HL-60 (cell line): Measurements from ENCODE around the gene TCTA.

Source experiments
- DNase-seq, 2 experiments: peaks; one replicate each; pipeline ENCODE4 v3.0.0-alpha.2; 2010 to 2020; ENCODE audit warnings: low read depth in 1 of 2, low spot score in 1 of 2
- H3K27ac ChIP-seq: fragments of 250-450 bp; sonication (Bioruptor Pico); replicated peaks from 2 replicates; pipeline ENCODE4 v1.5.1; 2020; ENCODE audit warnings: mild to moderate bottlenecking, moderate library complexity
- H3K27me3 ChIP-seq: fragments of 250-450 bp; sonication (Bioruptor Pico); 2 replicates; pipeline ENCODE4 v1.5.1; 2021; ENCODE audit warnings: mild to moderate bottlenecking, moderate library complexity; ENCODE audit not compliant: insufficient read depth, poor library complexity, severe bottlenecking
- H3K4me3 ChIP-seq: replicated peaks from 2 replicates; pipeline ENCODE4 v1.5.1; 2011; ENCODE audit warnings: mild to moderate bottlenecking, control low read depth, low read length; ENCODE audit not compliant: insufficient read depth
- GABPA ChIP-seq: IDR thresholded peaks from 2 replicates; pipeline ENCODE4 v1.6.1; 2012; ENCODE audit warnings: low read depth
- POLR2AphosphoS5 ChIP-seq: IDR thresholded peaks from 2 replicates; pipeline ENCODE4 v1.6.1; 2012; ENCODE audit warnings: low read depth
- SPI1 ChIP-seq: IDR thresholded peaks from 2 replicates; pipeline ENCODE4 v1.6.1; 2012; ENCODE audit warnings: low read depth, mild to moderate bottlenecking, borderline replicate concordance
- TF ChIP-seq, protein P1 (sequence below): IDR thresholded peaks from one replicate; pipeline ENCODE4 v1.5.1; 2011; ENCODE audit warnings: low read length, control low read depth, inconsistent platforms; ENCODE audit not compliant: insufficient read depth
- TF ChIP-seq, protein P2 (sequence below): IDR thresholded peaks from 2 replicates; pipeline ENCODE4 v1.6.1; 2012; ENCODE audit warnings: low read depth; ENCODE audit not compliant: insufficient replicate concordance

TCTA gene

DNA sequence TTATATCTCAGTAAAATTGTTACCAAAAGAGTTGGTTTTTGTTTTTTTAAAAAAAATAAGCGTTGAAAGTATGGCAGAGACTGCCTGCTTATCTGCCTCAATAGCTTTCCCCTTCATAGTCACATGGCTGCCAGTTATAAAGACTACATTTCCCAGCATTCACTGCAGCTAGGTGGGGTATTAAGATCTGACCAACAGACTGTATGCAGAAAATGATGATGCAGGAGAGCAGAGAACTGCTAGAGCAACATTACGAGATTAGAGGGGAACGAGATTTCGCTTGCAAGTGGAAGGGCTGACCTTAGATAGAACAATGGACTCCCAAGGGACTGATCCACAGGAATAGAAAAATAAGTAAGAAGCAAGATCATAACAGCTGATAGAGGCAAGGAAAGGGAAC is 14.8 kb upstream of the TCTA start:
- TF ChIP-seq SPI1, result no peak
- no peak for TF ChIP-seq POLR2AphosphoS5
- TF ChIP-seq, protein P1, sequence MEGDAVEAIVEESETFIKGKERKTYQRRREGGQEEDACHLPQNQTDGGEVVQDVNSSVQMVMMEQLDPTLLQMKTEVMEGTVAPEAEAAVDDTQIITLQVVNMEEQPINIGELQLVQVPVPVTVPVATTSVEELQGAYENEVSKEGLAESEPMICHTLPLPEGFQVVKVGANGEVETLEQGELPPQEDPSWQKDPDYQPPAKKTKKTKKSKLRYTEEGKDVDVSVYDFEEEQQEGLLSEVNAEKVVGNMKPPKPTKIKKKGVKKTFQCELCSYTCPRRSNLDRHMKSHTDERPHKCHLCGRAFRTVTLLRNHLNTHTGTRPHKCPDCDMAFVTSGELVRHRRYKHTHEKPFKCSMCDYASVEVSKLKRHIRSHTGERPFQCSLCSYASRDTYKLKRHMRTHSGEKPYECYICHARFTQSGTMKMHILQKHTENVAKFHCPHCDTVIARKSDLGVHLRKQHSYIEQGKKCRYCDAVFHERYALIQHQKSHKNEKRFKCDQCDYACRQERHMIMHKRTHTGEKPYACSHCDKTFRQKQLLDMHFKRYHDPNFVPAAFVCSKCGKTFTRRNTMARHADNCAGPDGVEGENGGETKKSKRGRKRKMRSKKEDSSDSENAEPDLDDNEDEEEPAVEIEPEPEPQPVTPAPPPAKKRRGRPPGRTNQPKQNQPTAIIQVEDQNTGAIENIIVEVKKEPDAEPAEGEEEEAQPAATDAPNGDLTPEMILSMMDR, result no peak
- TF ChIP-seq GABPA, result no peak
- TF ChIP-seq, protein P2, sequence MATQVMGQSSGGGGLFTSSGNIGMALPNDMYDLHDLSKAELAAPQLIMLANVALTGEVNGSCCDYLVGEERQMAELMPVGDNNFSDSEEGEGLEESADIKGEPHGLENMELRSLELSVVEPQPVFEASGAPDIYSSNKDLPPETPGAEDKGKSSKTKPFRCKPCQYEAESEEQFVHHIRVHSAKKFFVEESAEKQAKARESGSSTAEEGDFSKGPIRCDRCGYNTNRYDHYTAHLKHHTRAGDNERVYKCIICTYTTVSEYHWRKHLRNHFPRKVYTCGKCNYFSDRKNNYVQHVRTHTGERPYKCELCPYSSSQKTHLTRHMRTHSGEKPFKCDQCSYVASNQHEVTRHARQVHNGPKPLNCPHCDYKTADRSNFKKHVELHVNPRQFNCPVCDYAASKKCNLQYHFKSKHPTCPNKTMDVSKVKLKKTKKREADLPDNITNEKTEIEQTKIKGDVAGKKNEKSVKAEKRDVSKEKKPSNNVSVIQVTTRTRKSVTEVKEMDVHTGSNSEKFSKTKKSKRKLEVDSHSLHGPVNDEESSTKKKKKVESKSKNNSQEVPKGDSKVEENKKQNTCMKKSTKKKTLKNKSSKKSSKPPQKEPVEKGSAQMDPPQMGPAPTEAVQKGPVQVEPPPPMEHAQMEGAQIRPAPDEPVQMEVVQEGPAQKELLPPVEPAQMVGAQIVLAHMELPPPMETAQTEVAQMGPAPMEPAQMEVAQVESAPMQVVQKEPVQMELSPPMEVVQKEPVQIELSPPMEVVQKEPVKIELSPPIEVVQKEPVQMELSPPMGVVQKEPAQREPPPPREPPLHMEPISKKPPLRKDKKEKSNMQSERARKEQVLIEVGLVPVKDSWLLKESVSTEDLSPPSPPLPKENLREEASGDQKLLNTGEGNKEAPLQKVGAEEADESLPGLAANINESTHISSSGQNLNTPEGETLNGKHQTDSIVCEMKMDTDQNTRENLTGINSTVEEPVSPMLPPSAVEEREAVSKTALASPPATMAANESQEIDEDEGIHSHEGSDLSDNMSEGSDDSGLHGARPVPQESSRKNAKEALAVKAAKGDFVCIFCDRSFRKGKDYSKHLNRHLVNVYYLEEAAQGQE, result no peak
- H3K4me3 ChIP-seq, result no peak overlapping the region
- no peaks in the 10 kb centered on the region for H3K27me3 ChIP-seq
- H3K27ac ChIP-seq, result no peak overlapping the region
- no peak for DNase-seq

DNA sequence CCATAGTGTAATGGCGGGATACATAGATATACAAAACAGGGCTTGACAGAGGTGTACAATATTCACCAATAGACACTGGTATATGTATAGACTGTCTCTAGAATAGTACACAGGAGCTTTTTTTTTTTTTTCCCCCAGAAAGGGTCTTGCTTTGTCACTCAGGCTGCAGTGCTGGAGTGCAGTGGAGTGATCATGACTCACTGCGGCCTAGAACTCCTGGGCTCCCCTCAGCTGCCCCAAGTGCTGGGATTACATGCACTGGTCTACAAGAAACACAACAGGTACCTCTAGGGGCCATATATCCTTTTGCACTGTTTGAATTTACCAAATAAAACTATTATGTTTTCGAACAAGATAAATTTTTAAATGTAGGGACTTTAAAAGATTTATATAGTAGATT is 12.8 kb upstream of the TCTA start:
- no peak overlapping the region for H3K4me3 ChIP-seq
- H3K27ac ChIP-seq, result no peak overlapping the region
- no peak for TF ChIP-seq SPI1
- TF ChIP-seq, protein P1, result no peak
- TF ChIP-seq, protein P2, result no peak
- TF ChIP-seq POLR2AphosphoS5, result no peak
- TF ChIP-seq GABPA, result no peak
- no peaks in the 10 kb centered on the region for H3K27me3 ChIP-seq
- no peak for DNase-seq

DNA sequence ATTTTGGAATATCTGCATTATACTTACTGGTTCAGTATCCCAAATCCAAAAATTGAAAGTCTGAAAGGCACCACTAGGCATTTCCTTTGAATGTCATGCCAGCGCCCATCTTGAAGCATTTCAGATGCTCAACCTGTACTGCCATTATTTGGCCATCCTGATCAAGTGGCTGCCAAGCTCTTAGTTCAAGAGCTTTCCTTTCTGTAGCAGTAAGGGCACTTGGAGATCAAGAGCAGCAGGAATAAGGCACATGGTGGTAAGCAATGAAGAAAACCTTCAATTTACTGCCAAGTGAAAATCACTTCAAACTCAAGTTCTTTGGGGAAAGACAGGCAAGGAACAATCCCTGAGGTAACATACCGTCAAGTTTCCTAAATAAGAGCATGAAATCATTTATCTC is 10.5 kb upstream of the TCTA start:
- DNase-seq, result no peak
- Histone ChIP-seq H3K4me3 (no peak overlapping the region), H3K27me3 (no peaks in the 10 kb centered on the region), H3K27ac (no peak overlapping the region)
- no peak for TF ChIP-seq SPI1
- TF ChIP-seq, protein P2, result no peak
- TF ChIP-seq GABPA, result no peak
- TF ChIP-seq, protein P1, result no peak
- no peak for TF ChIP-seq POLR2AphosphoS5
